PFSK-1 (cell line): ENCODE data around the gene NFE2L1.

Experiments used
- POLR2AphosphoS5 ChIP-seq: IDR thresholded peaks from 2 replicates; pipeline ENCODE4 v1.6.1; 2012; ENCODE audit warnings: low read depth, mild to moderate bottlenecking, control low read depth, low read length, moderate library complexity
- REST ChIP-seq, 2 experiments: IDR thresholded peaks; 2 replicates each; pipeline versions ENCODE4 v1.6.1 to v1.8.0; 2011 to 2012; ENCODE audit warnings: low read depth in 2 of 2, low read length in 2 of 2, control low read depth in 1 of 2, inconsistent platforms in 1 of 2, mild to moderate bottlenecking in 1 of 2, moderate library complexity in 1 of 2; ENCODE audit not compliant: insufficient read depth in 1 of 2
- TAF1 ChIP-seq: IDR thresholded peaks from 2 replicates; pipeline ENCODE4 v1.6.1; 2012; ENCODE audit warnings: low read length, control low read depth, borderline replicate concordance; ENCODE audit not compliant: insufficient read depth

DNA sequence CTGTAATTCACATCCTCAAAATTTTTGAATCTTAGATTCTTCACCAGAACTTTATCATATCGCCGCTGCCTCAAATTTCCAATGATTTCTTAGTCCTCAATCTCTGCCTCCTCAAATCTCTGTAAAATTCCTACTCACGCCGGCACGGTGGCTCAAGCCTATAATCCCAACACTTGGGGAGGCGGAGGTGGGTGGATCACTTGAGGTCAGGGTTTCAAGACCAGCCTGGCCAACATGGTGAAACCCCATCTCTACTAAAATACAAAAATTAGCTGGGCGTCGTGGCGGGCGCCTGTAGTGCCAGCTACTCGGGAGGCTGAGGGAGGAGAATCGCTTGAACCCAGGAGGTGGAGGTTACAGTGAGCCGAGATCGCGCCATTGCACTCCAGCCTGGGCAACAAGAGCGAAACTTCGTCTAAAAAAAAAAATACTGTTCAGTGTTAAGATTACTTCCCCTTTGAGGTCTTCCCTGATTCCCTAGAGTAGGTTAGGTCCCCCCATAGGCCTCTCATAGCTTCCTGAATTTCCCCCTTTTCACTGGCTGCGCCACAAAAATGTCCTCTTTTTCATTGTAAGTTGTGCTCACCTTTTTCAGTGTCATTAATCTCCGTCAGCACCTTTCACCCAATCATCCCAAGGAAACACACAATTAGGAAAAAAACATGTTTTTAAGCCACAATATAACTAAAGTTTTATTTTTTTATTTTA is 54.0 kb downstream of the NFE2L1 start:
- no peak for TF ChIP-seq POLR2AphosphoS5
- no peak for TF ChIP-seq REST (IDR thresholded peaks at IDR 0.05; ENCODE audit: insufficient read depth in 1 of 2, low read depth in 2 of 2, low read length in 2 of 2)
- no peak for TF ChIP-seq TAF1
